Loucy (cell line): ENCODE results near the gene TESK1.

Experiments
- H2AFZ ChIP-seq: fragments of 200-600 bp; sonication (generic); 2 replicates; pipeline ENCODE4 v1.6.0; 2016; ENCODE audit warnings: antibody characterized with exemption, mild to moderate bottlenecking, low read length, moderate library complexity
- H3F3A ChIP-seq: fragments of 200-600 bp; 2 replicates; pipeline ENCODE4 v1.6.0; 2016; ENCODE audit warnings: antibody characterized with exemption, low read depth, mild to moderate bottlenecking
- H3K27me3 ChIP-seq: fragments of 200-600 bp; sonication (generic); 2 replicates; pipeline ENCODE4 v1.6.1; 2014; ENCODE audit warnings: low read length, mild to moderate bottlenecking; ENCODE audit not compliant: insufficient read depth, poor library complexity, severe bottlenecking
- H3K36me3 ChIP-seq: fragments of 200-600 bp; sonication (generic); 2 replicates; pipeline ENCODE4 v1.6.1; 2016; ENCODE audit warnings: low read length; ENCODE audit not compliant: insufficient read depth
- H3K4me1 ChIP-seq: fragments of 200-600 bp; sonication (generic); 2 replicates; pipeline ENCODE4 v1.5.1; 2014; ENCODE audit warnings: low read length, mild to moderate bottlenecking; ENCODE audit not compliant: insufficient read depth, poor library complexity, severe bottlenecking
- H3K4me2 ChIP-seq: fragments of 200-600 bp; sonication (generic); 2 replicates; pipeline ENCODE4 v1.6.0; 2014; ENCODE audit warnings: antibody characterized with exemption, low read length, low read depth, mild to moderate bottlenecking; ENCODE audit not compliant: poor library complexity, severe bottlenecking
- H3K4me3 ChIP-seq: fragments of 200-600 bp; sonication (generic); 2 replicates; pipeline ENCODE4 v1.5.1; 2014; ENCODE audit warnings: low read length, mild to moderate bottlenecking, mixed read lengths; ENCODE audit not compliant: poor library complexity, severe bottlenecking
- H3K79me2 ChIP-seq: fragments of 200-600 bp; sonication (generic); 2 replicates; pipeline ENCODE4 v1.6.1; 2014; ENCODE audit warnings: low read length; ENCODE audit not compliant: insufficient read depth
- H3K9ac ChIP-seq: fragments of 200-600 bp; sonication (generic); 2 replicates; pipeline ENCODE4 v1.6.0; 2014; ENCODE audit warnings: mild to moderate bottlenecking, low read depth, low read length, moderate library complexity; ENCODE audit not compliant: poor library complexity, severe bottlenecking
- H3K9me2 ChIP-seq: fragments of 200-600 bp; sonication (generic); replicated peaks from 2 replicates; pipeline ENCODE4 v1.6.1; 2016; ENCODE audit warnings: low read depth, low read length, mixed read lengths
- H3K9me3 ChIP-seq: fragments of 200-600 bp; sonication (generic); 2 replicates; pipeline ENCODE4 v1.6.1; 2014; ENCODE audit warnings: mild to moderate bottlenecking, antibody characterized with exemption, low read length, low read depth; ENCODE audit not compliant: insufficient read depth
- H4K20me1 ChIP-seq: fragments of 200-600 bp; sonication (generic); 2 replicates; pipeline ENCODE4 v1.6.0; 2014; ENCODE audit warnings: antibody characterized with exemption, low read length, mild to moderate bottlenecking; ENCODE audit not compliant: insufficient read depth, poor library complexity, severe bottlenecking
- EZH2phosphoT487 ChIP-seq: fragments of 200-600 bp; IDR thresholded peaks from 2 replicates; pipeline ENCODE4 v1.6.1; 2018; ENCODE audit warnings: antibody characterized with exemption, mild to moderate bottlenecking, moderate library complexity, borderline replicate concordance
- TF ChIP-seq, protein P1 (sequence below): fragments of 200-600 bp; sonication (generic); conservative IDR thresholded peaks from 2 replicates; pipeline ENCODE4 v1.5.1; 2014; ENCODE audit warnings: mild to moderate bottlenecking, antibody characterized with exemption, low read length

TESK1 gene

GRCh38 chr9:35560625-35561337 is 44.3 kb upstream of the TESK1 start:
- Histone ChIP-seq H3K4me2 (no peak overlapping the region), H3K36me3 (no peaks in the 10 kb centered on the region; the same call in 1 of the 2 replicates), H3K4me3 (no peak overlapping the region), H3F3A (no peaks in the 10 kb centered on the region), H2AFZ (no peak overlapping the region), H3K27me3 (no peaks in the 10 kb centered on the region), H3K4me1 (no peaks in the 10 kb centered on the region), H3K9ac (no peak overlapping the region), H3K79me2 (no peaks in the 10 kb centered on the region), H3K9me2 (no peaks in the 10 kb centered on the region), H4K20me1 (no peaks in the 10 kb centered on the region), H3K9me3 (no peaks in the 10 kb centered on the region)
- no peak for TF ChIP-seq EZH2phosphoT487
- TF ChIP-seq, protein P1, sequence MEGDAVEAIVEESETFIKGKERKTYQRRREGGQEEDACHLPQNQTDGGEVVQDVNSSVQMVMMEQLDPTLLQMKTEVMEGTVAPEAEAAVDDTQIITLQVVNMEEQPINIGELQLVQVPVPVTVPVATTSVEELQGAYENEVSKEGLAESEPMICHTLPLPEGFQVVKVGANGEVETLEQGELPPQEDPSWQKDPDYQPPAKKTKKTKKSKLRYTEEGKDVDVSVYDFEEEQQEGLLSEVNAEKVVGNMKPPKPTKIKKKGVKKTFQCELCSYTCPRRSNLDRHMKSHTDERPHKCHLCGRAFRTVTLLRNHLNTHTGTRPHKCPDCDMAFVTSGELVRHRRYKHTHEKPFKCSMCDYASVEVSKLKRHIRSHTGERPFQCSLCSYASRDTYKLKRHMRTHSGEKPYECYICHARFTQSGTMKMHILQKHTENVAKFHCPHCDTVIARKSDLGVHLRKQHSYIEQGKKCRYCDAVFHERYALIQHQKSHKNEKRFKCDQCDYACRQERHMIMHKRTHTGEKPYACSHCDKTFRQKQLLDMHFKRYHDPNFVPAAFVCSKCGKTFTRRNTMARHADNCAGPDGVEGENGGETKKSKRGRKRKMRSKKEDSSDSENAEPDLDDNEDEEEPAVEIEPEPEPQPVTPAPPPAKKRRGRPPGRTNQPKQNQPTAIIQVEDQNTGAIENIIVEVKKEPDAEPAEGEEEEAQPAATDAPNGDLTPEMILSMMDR, result no peak

GRCh38 chr9:35561468-35562261 is 43.4 kb upstream of the TESK1 start:
- Histone ChIP-seq H3K9me2 (no peaks in the 10 kb centered on the region), H3K9me3 (no peaks in the 10 kb centered on the region), H3K4me2 (no peak overlapping the region), H3K4me1 (no peaks in the 10 kb centered on the region), H4K20me1 (no peaks in the 10 kb centered on the region), H3K27me3 (no peaks in the 10 kb centered on the region), H3K79me2 (no peaks in the 10 kb centered on the region), H2AFZ (no peak overlapping the region), H3K4me3 (no peak overlapping the region), H3F3A (no peaks in the 10 kb centered on the region), H3K36me3 (no peaks in the 10 kb centered on the region; the same call in 1 of the 2 replicates), H3K9ac (no peak overlapping the region)
- TF ChIP-seq EZH2phosphoT487, result no peak
- TF ChIP-seq, protein P1, result no peak

GRCh38 chr9:35562895-35563780 is 41.9 kb upstream of the TESK1 start:
- TF ChIP-seq, protein P1, result no peak
- TF ChIP-seq EZH2phosphoT487, result no peak
- Histone ChIP-seq H2AFZ (no peak overlapping the region), H3K9ac (no peak overlapping the region)

More at GRCh38 chr9:35562895-35563780, 41.9 kb upstream of the TESK1 start:
- Histone ChIP-seq H3K4me1 (no peaks in the 10 kb centered on the region), H3K36me3 (no peaks in the 10 kb centered on the region; the same call in 1 of the 2 replicates), H3K9me3 (no peaks in the 10 kb centered on the region), H3F3A (no peaks in the 10 kb centered on the region), H3K4me2 (no peak overlapping the region), H3K27me3 (no peaks in the 10 kb centered on the region), H3K9me2 (no peaks in the 10 kb centered on the region), H4K20me1 (no peaks in the 10 kb centered on the region), H3K4me3 (no peak overlapping the region), H3K79me2 (no peaks in the 10 kb centered on the region)
